Fibroblast of lung (primary cell): ENCODE results near the gene SPEM3.

ENCODE experiments used
- EZH2 ChIP-seq: IDR thresholded peaks from 2 replicates; pipeline ENCODE4 v1.5.1; 2012; ENCODE audit warnings: low read length, control low read depth, mild to moderate bottlenecking; ENCODE audit errors: missing control alignments
- TF ChIP-seq, protein P1 (sequence below), 2 donors: IDR thresholded peaks in 1 of 2; conservative IDR thresholded peaks in 1 of 2; 1 replicate in 1 of 2; 2 replicates in 1 of 2; pipeline ENCODE4 v1.5.1; 2011 to 2012; ENCODE audit warnings: low read length in 2 of 2, control low read depth in 1 of 2, inconsistent platforms in 1 of 2, low read depth in 1 of 2, mild to moderate bottlenecking in 1 of 2

DNA sequence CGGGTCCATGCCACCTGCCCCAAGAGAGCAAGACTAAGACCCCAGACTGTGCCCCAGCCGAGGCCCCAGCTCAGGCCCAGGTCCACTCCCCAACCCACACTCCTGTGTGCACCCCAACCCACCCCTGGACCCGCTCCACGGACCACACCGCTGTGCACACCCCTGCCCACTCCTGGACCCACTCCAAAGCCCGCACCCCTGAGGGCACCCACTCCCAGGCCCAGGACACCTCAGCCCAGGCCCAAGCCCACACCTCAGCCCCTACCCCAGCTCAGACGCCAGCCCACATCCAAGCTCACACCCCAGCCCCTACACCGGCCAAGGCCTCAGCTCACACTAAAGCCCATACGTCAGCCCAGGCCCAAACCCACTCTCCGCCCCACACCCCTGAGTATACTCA lies 1.1 kb downstream of the SPEM3 start:
- TF ChIP-seq EZH2: no peak
- TF ChIP-seq, protein P1, sequence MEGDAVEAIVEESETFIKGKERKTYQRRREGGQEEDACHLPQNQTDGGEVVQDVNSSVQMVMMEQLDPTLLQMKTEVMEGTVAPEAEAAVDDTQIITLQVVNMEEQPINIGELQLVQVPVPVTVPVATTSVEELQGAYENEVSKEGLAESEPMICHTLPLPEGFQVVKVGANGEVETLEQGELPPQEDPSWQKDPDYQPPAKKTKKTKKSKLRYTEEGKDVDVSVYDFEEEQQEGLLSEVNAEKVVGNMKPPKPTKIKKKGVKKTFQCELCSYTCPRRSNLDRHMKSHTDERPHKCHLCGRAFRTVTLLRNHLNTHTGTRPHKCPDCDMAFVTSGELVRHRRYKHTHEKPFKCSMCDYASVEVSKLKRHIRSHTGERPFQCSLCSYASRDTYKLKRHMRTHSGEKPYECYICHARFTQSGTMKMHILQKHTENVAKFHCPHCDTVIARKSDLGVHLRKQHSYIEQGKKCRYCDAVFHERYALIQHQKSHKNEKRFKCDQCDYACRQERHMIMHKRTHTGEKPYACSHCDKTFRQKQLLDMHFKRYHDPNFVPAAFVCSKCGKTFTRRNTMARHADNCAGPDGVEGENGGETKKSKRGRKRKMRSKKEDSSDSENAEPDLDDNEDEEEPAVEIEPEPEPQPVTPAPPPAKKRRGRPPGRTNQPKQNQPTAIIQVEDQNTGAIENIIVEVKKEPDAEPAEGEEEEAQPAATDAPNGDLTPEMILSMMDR (conservative IDR thresholded peaks at IDR 0.05 in 1 of 2, IDR thresholded peaks at IDR 0.05 in 1 of 2; ENCODE audit: low read depth in 1 of 2, low read length in 2 of 2): no peak
